A673 (cell line): ENCODE measurements around the gene OR56A5. TPM values are rescaled to one million over a fixed set of nuclear protein-coding genes. Genes with fewer than 3 reads are reported as not detected.

ENCODE experiments used
- BruUV-seq: library from RNA; stranded (reverse); fragments of 400-500 nt; replicated peaks from 2 replicates; lab custom pipeline; 2021; lab: Mats Ljungman, UMichigan
- CTCF ChIA-PET: fragments of 300-600 bp; sonication (Branson Sonifier 250); formaldehyde crosslinking; loops from one replicate; lab custom pipeline; 2022; ENCODE audit warnings: antibody characterized with exemption; lab: Charles Lee
- POLR2A ChIA-PET: fragments of 300-600 bp; sonication (Branson Sonifier 250); formaldehyde crosslinking; loops from one replicate; lab custom pipeline; 2022; ENCODE audit warnings: antibody characterized with exemption; ENCODE audit not compliant: low non-redundant PET; lab: Charles Lee
- DNase-seq: peaks from one replicate; pipeline ENCODE4 v3.0.0-alpha.2; 2015; ENCODE audit warnings: low spot score
- H3K27ac ChIP-seq: fragments of 200-600 bp; sonication (generic); 2 replicates; pipeline ENCODE4 v1.5.1; 2016; ENCODE audit warnings: mixed run types, low read depth, mild to moderate bottlenecking, mixed read lengths, antibody characterized with exemption, low read length; ENCODE audit not compliant: poor library complexity, severe bottlenecking
- H3K27me3 ChIP-seq: fragments of 200-600 bp; sonication (generic); replicated peaks from 2 replicates; pipeline ENCODE4 v1.6.1; 2017; ENCODE audit warnings: mixed run types, low read depth, mild to moderate bottlenecking, mixed read lengths, antibody characterized with exemption, low read length; ENCODE audit not compliant: insufficient read depth, poor library complexity
- H3K36me3 ChIP-seq: fragments of 200-600 bp; sonication (generic); 2 replicates; pipeline ENCODE4 v1.6.1; 2016; ENCODE audit warnings: mixed run types, mild to moderate bottlenecking, mixed read lengths, antibody characterized with exemption, low read length; ENCODE audit not compliant: insufficient read depth, poor library complexity, severe bottlenecking
- H3K4me1 ChIP-seq: fragments of 200-600 bp; sonication (generic); 2 replicates; pipeline ENCODE4 v1.6.1; 2017; ENCODE audit warnings: mixed run types, mild to moderate bottlenecking, mixed read lengths, antibody characterized with exemption, low read length; ENCODE audit not compliant: insufficient read depth, poor library complexity, severe bottlenecking
- H3K4me3 ChIP-seq: fragments of 200-600 bp; sonication (generic); 2 replicates; pipeline ENCODE4 v1.5.1; 2016; ENCODE audit warnings: low read depth, mixed run types, mild to moderate bottlenecking, mixed read lengths, low read length; ENCODE audit not compliant: poor library complexity, severe bottlenecking
- H3K9me3 ChIP-seq: fragments of 200-600 bp; sonication (generic); 2 replicates; pipeline ENCODE4 v1.6.1; 2016; ENCODE audit warnings: mixed run types, low read depth, mild to moderate bottlenecking, mixed read lengths, antibody characterized with exemption, low read length; ENCODE audit not compliant: poor library complexity, severe bottlenecking
- CTCF ChIP-seq: fragments of 300-800, 200-600 bp; sonication (generic); conservative IDR thresholded peaks from 2 replicates; pipeline ENCODE4 v1.5.1; 2017; ENCODE audit warnings: low read depth, mild to moderate bottlenecking, antibody characterized with exemption, low read length, moderate library complexity, mixed read lengths
- EZH2 ChIP-seq: fragments of 200-600 bp; sonication (generic); IDR thresholded peaks from 2 replicates; pipeline ENCODE4 v1.6.1; 2017; ENCODE audit warnings: borderline replicate concordance, low read depth, mild to moderate bottlenecking, mixed read lengths, antibody characterized with exemption, low read length; ENCODE audit not compliant: poor library complexity, severe bottlenecking
- intact Hi-C: fragments of 100-400 bp; cut with micrococcal nuclease; formaldehyde crosslinking; loops from one replicate; pipeline ENCODE4 v1.10.0; 2022; ENCODE audit not compliant: unreplicated experiment
- total RNA-seq: library from RNA; stranded (reverse); gene quantifications from 2 replicates; pipeline ENCODE4 v1.2.3, GENCODE V29; 2021

OR56A5 gene
- total RNA-seq, 1 experiment from 2014 or later = not detected

GRCh38 chr11:5928271-5928670, 40.0 kb downstream of the OR56A5 start:
- TF ChIP-seq CTCF (no peak), EZH2 (no peak)
- intact Hi-C loops = no loop called here
- no peak for DNase-seq
- Histone ChIP-seq H3K4me1 (no peaks in the 10 kb centered on the region), H3K27me3 (no peaks in the 10 kb centered on the region), H3K27ac (no peak overlapping the region), H3K9me3 (no peaks in the 10 kb centered on the region), H3K36me3 (no peaks in the 10 kb centered on the region), H3K4me3 (no peak overlapping the region)
- ChIA-PET CTCF (no interaction called here), POLR2A (no interaction called here)
- BruUV-seq = no TSS peak

GRCh38 chr11:5923794-5924193, 44.5 kb downstream of the OR56A5 start:
- POLR2A ChIA-PET = no interaction called here
- BruUV-seq = no TSS peak

GRCh38 chr11:5923427-5923776, 44.9 kb downstream of the OR56A5 start:
- Histone ChIP-seq H3K4me3 (no peak overlapping the region), H3K27ac (no peak overlapping the region), H3K4me1 (no peaks in the 10 kb centered on the region), H3K27me3 (no peaks in the 10 kb centered on the region), H3K36me3 (no peaks in the 10 kb centered on the region), H3K9me3 (no peaks in the 10 kb centered on the region)
- intact Hi-C loops = no loop called here
- POLR2A ChIA-PET = no interaction called here
- BruUV-seq = no TSS peak
- no peak for DNase-seq
- no peak for TF ChIP-seq EZH2
- TF ChIP-seq CTCF = no peak
- CTCF ChIA-PET = no interaction called here

More at GRCh38 chr11:5923794-5924193, 44.5 kb downstream of the OR56A5 start:
- Histone ChIP-seq H3K27me3 (no peaks in the 10 kb centered on the region), H3K27ac (no peak overlapping the region), H3K4me3 (no peak overlapping the region), H3K4me1 (no peaks in the 10 kb centered on the region), H3K9me3 (no peaks in the 10 kb centered on the region), H3K36me3 (no peaks in the 10 kb centered on the region)
- CTCF ChIA-PET = no interaction called here
- no peak for TF ChIP-seq EZH2
- intact Hi-C loops = no loop called here
- no peak for DNase-seq

- Histone ChIP-seq H3K9me3 (no peaks in the 10 kb centered on the region), H3K27ac (no peak overlapping the region), H3K4me3 (no peak overlapping the region), H3K36me3 (no peaks in the 10 kb centered on the region), H3K4me1 (no peaks in the 10 kb centered on the region), H3K27me3 (no peaks in the 10 kb centered on the region)
- ChIA-PET POLR2A (no interaction called here), CTCF (no interaction called here)
- intact Hi-C loops = no loop called here
- TF ChIP-seq EZH2 = no peak
- TF ChIP-seq CTCF = no peak
- BruUV-seq = no TSS peak
- no peak for DNase-seq
Observed at GRCh38 chr11:5922749-5923426, 45.4 kb downstream of the OR56A5 start.
